K562 (cell line): ENCODE data around the gene ANO2. TPM values are rescaled to one million over a fixed set of nuclear protein-coding genes. Genes with fewer than 3 reads are reported as not detected.

Source experiments
- ATAC-seq: fragments of 200-7000 bp; cut with Tn5 transposase; 3 replicates; pipeline ENCODE4 v1.9.1; 2020; ENCODE audit warnings: moderate library complexity
- BruUV-seq: library from RNA; stranded (reverse); fragments of 400-500 nt; replicated peaks from 2 replicates; lab custom pipeline; 2021; lab: Mats Ljungman, UMichigan
- CTCF ChIA-PET: fragments of 300-600 bp; formaldehyde crosslinking; extraction: SDS; loops from one replicate; lab custom pipeline; 2021; ENCODE audit warnings: low intra/inter-chr PET ratio; lab: Yijun Ruan, JAX
- POLR2A ChIA-PET: fragments of 300-600, 350-650 bp; sonication (Branson Sonifier 250); formaldehyde crosslinking; extraction: SDS; loops from one replicate; lab custom pipeline; 2021; ENCODE audit warnings: antibody characterized with exemption, inconsistent platforms; lab: Yijun Ruan, JAX
- DNase-seq, 4 experiments: peaks; one replicate each; pipeline versions ENCODE4 v3.0.0 to v3.0.0-alpha.2; 2011 to 2018; ENCODE audit warnings: low spot score in 3 of 4, mixed read lengths in 3 of 4; ENCODE audit errors: extremely low read depth in 1 of 4
- FAIRE-seq: peaks from 2 replicates; lab custom pipeline; 2011; peaks lifted over from hg19 to GRCh38; lab: Jason Lieb, UNC
- H2AFZ ChIP-seq: 2 replicates; pipeline ENCODE4 v1.6.0; 2011; ENCODE audit warnings: low read depth, low read length, control low read depth, inconsistent platforms
- H3K27ac ChIP-seq: fragments of 200-600 bp; 3 replicates; pipeline ENCODE4 v1.8.0; 2011; ENCODE audit warnings: low read depth, mild to moderate bottlenecking, control low read depth, inconsistent platforms, low read length, moderate library complexity, mixed read lengths; ENCODE audit errors: extremely low read depth
- H3K27me3 ChIP-seq, 2 experiments: fragments of 300-600 bp in 1 of 2; 2 replicates in 1 of 2; 3 replicates in 1 of 2; pipeline versions ENCODE4 v1.6.0 to v1.8.0; 2011; ENCODE audit warnings: inconsistent platforms in 2 of 2, low read length in 2 of 2, mild to moderate bottlenecking in 1 of 2, mixed read lengths in 1 of 2, moderate library complexity in 1 of 2; ENCODE audit not compliant: control insufficient read depth in 2 of 2, insufficient read depth in 2 of 2
- H3K36me3 ChIP-seq: fragments of 300-600 bp; 3 replicates; pipeline ENCODE4 v1.8.0; 2011; ENCODE audit warnings: mild to moderate bottlenecking, low read length, inconsistent platforms; ENCODE audit not compliant: control insufficient read depth, insufficient read depth
- H3K4me1 ChIP-seq, 2 experiments: fragments of 200-600 bp in 1 of 2; replicated peaks in 1 of 2; 2 replicates in 1 of 2; 3 replicates in 1 of 2; pipeline versions ENCODE4 v1.5.1 to v1.8.0; 2011; ENCODE audit warnings: inconsistent platforms in 2 of 2, low read length in 2 of 2, mild to moderate bottlenecking in 1 of 2, mixed read lengths in 1 of 2, moderate library complexity in 1 of 2; ENCODE audit not compliant: control insufficient read depth in 2 of 2, insufficient read depth in 2 of 2
- H3K4me2 ChIP-seq: 2 replicates; pipeline ENCODE4 v1.6.1; 2011; ENCODE audit warnings: low read length, control low read depth, inconsistent platforms, mixed read lengths; ENCODE audit not compliant: insufficient read depth
- H3K4me3 ChIP-seq: fragments of 200-600 bp; sonication (generic), shearing (Covaris generic); 2 replicates; pipeline ENCODE4 v1.5.1; 2016; ENCODE audit warnings: control low read depth, inconsistent platforms
- H3K79me2 ChIP-seq: fragments of 200-600 bp; 3 replicates; pipeline ENCODE4 v1.8.0; 2011; ENCODE audit warnings: low read length, inconsistent platforms; ENCODE audit not compliant: control insufficient read depth, insufficient read depth
- H3K9ac ChIP-seq, 2 experiments: 2 replicates each; pipeline versions ENCODE4 v1.6.0 to v1.6.1; 2011; ENCODE audit warnings: low read depth in 2 of 2, low read length in 2 of 2, control low read depth in 1 of 2, inconsistent platforms in 1 of 2, mild to moderate bottlenecking in 1 of 2, mixed read lengths in 1 of 2; ENCODE audit not compliant: insufficient read depth in 1 of 2
- H3K9me1 ChIP-seq: one replicate; pipeline ENCODE4 v1.6.0; 2011; ENCODE audit warnings: inconsistent platforms, mild to moderate bottlenecking, low read length, moderate library complexity; ENCODE audit not compliant: control insufficient read depth, insufficient read depth
- H3K9me3 ChIP-seq: replicated peaks from 2 replicates; pipeline ENCODE4 v1.5.1; 2011; ENCODE audit warnings: low read depth, low read length, inconsistent platforms; ENCODE audit not compliant: control insufficient read depth, insufficient read depth
- H4K20me1 ChIP-seq: replicated peaks from 2 replicates; pipeline ENCODE4 v1.6.1; 2011; ENCODE audit warnings: low read length, inconsistent platforms, mixed read lengths; ENCODE audit not compliant: control insufficient read depth, insufficient read depth
- BDP1 ChIP-seq: IDR thresholded peaks from 3 replicates; pipeline ENCODE4 v1.6.1; 2011; ENCODE audit not compliant: insufficient read length, insufficient read depth
- CSDE1 ChIP-seq, 2 experiments: fragments of 450-650 bp; IDR thresholded peaks; 2 replicates each; pipeline ENCODE4 v1.6.1; 2016; ENCODE audit warnings: mild to moderate bottlenecking in 1 of 2
- FOXJ2 ChIP-seq: fragments of 200-800 bp; sonication (Bioruptor generic); IDR thresholded peaks from 2 replicates; pipeline ENCODE4 v1.6.1; 2016; ENCODE audit warnings: missing genetic modification characterization, missing compliant biosample characterization
- KLF16 ChIP-seq: IDR thresholded peaks from 2 replicates; pipeline ENCODE4 v1.6.1; 2016; ENCODE audit warnings: antibody characterized with exemption
- MAFF ChIP-seq: IDR thresholded peaks from 2 replicates; pipeline ENCODE4 v1.6.1; 2012; ENCODE audit warnings: low read length, improper control_type of control experiment
- RNF2 ChIP-seq: sonication (generic); IDR thresholded peaks from 2 replicates; pipeline ENCODE4 v1.6.1; 2016
- STAT5B ChIP-seq: fragments of 250-450 bp; sonication (Bioruptor Pico); IDR thresholded peaks from 2 replicates; pipeline ENCODE4 v1.8.0; 2021; ENCODE audit warnings: mild to moderate bottlenecking, inconsistent platforms
- TRIM24 ChIP-seq, 2 experiments: fragments of 450-650 bp; IDR thresholded peaks; 2 replicates each; pipeline ENCODE4 v1.6.1; 2016
- ZNF324 ChIP-seq: fragments of 250-450 bp; sonication (Bioruptor Pico); IDR thresholded peaks from 2 replicates; pipeline ENCODE4 v1.4.0; 2020; ENCODE audit warnings: mild to moderate bottlenecking
- ZNF408 ChIP-seq: fragments of 250-450 bp; sonication (Bioruptor Pico); IDR thresholded peaks from 2 replicates; pipeline ENCODE4 v1.4.0; 2020; ENCODE audit warnings: low read depth, mild to moderate bottlenecking, moderate library complexity
- ZNF41 ChIP-seq: fragments of 250-450 bp; sonication (Bioruptor Pico); conservative IDR thresholded peaks from 2 replicates; pipeline ENCODE4 v1.4.0; 2020; ENCODE audit warnings: mild to moderate bottlenecking
- ZNF780A ChIP-seq: fragments of 250-450 bp; sonication (Bioruptor Pico); IDR thresholded peaks from 2 replicates; pipeline ENCODE4 v1.5.0; 2021; ENCODE audit warnings: mild to moderate bottlenecking
- WGBS: fragments of 100-300 bp; shearing (Covaris generic); methylation state at CpG from one replicate; pipeline ENCODE4 v1.1.6; 2016; ENCODE audit warnings: low coverage, mixed read lengths; ENCODE audit not compliant: insufficient coverage; ENCODE audit errors: missing lambda C conversion rate; 5-methylcytosine and 5-hydroxymethylcytosine counted together
- in situ Hi-C: fragments of 300-500 bp; cut with MboI; formaldehyde crosslinking; loops from 4 replicates; pipeline ENCODE4 v1.15.0; 2018; ENCODE audit warnings: inconsistent platforms, mixed read lengths
- intact Hi-C: fragments of 100-400 bp; cut with micrococcal nuclease; formaldehyde crosslinking; loops from 2 replicates; pipeline ENCODE4 v1.14.2; 2022
- polyA plus RNA-seq, 8 experiments: library from polyadenylated mRNA; depleted of rRNA in 4 of 8; stranded (reverse) in 5 of 8; unstranded in 3 of 8; fragments of >200 nt; fragmentation: Nextera tagmentation in 2 of 8; fragmentation: Illumina TruSeq in 1 of 8; extraction: Ambion mirVana in 2 of 8; extraction: Trizol in 1 of 8; gene quantifications; 2 replicates each; pipeline versions ENCODE4 v1.2.1 to v1.2.3, GENCODE V29; 2011 to 2014; ENCODE audit warnings: inconsistent platforms in 1 of 8, missing spikeins in 1 of 8
- total RNA-seq, 7 experiments: library from RNA; depleted of rRNA in 6 of 7; stranded (reverse); fragments of >200 nt in 6 of 7; fragmentation: Illumina TruSeq in 2 of 7; extraction: Trizol in 2 of 7; gene quantifications; 2 replicates each; pipeline versions ENCODE4 v1.2.1 to v1.2.3, GENCODE V29; 2011 to 2021; ENCODE audit warnings: low replicate concordance in 1 of 7
- TF ChIP-seq, protein P1 (sequence below): sonication (generic); formaldehyde crosslinking; IDR thresholded peaks from 2 replicates; pipeline ENCODE4 v1.8.0; 2022; ENCODE audit warnings: mild to moderate bottlenecking, missing genetic modification reagents, borderline replicate concordance
- TF ChIP-seq, protein P2 (sequence below): sonication (generic); formaldehyde crosslinking; IDR thresholded peaks from 2 replicates; pipeline ENCODE4 v1.8.1; 2023; ENCODE audit warnings: mild to moderate bottlenecking, missing genetic modification reagents, moderate library complexity
- TF ChIP-seq, protein P3 (sequence below): fragments of 450-650 bp; formaldehyde crosslinking; IDR thresholded peaks from 2 replicates; pipeline ENCODE4 v1.4.0; 2020; ENCODE audit warnings: mild to moderate bottlenecking, moderate library complexity
- TF ChIP-seq, protein P4 (sequence below): fragments of 450-650 bp; IDR thresholded peaks from 2 replicates; pipeline ENCODE4 v1.6.1; 2014; ENCODE audit warnings: low read depth, mild to moderate bottlenecking, moderate library complexity, borderline replicate concordance

ANO2 gene
- total and polyA plus RNA-seq, 9 of the 15 experiments (the other 6 are each of a cell fraction or from before 2014, with no cell fraction given): 0.64 TPM; not detected in 8

DNA sequence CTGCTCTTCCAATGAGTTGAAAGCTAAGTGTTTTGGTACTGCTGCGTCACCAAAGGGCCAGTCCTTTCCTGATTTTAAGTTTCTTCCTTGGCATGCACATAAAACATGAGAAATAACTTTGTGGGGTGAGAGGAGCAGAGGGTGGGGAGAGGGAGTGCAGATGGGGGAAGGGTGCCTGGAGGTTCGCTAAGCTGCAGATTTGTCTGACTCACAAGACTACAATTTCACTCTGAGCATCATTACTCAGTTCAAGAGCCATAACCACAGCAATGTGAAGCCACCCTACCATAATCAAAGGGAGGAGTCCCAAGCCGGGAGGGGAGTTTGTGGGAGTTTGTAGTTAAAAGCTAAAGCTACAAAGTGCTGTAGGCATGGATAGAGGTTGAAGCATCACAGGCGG, 136.1 kb downstream of the ANO2 start:
- DNase-seq (no peak), ATAC-seq (no peak), FAIRE-seq (no peak)
- Histone ChIP-seq H3K4me1 (no peaks in the 10 kb centered on the region), H3K27ac (no peak overlapping the region), H3K4me2 (no peak overlapping the region), H3K79me2 (no peaks in the 10 kb centered on the region), H3K4me3 (no peak overlapping the region), H3K9me1 (no peaks in the 10 kb centered on the region), H3K36me3 (no peaks in the 10 kb centered on the region), H3K27me3 (peaks cover 3 to 18% of the 10 kb centered on the region in 2 experiments; a peak in 3 of 5 replicates), H4K20me1 (no peaks in the 10 kb centered on the region), H2AFZ (no peak overlapping the region), H3K9me3 (no peaks in the 10 kb centered on the region), H3K9ac (no peak overlapping the region)
- no TSS peak for BruUV-seq
- 0% methylated on average over 4 of the region's 4 CpGs for WGBS
- intact Hi-C loops: no loop called here
- CTCF ChIA-PET: no interaction called here
- in situ Hi-C loops: no loop called here
- TF ChIP-seq RNF2 (no peak), BDP1 (no peak), ZNF780A (CRISPR knock-in tag) (no peak), TRIM24 (IDR thresholded peaks at IDR 0.05) (no peak), MAFF (no peak), ZNF408 (CRISPR knock-in tag) (no peak), ZNF41 (no peak), KLF16 (no peak), CSDE1 (IDR thresholded peaks at IDR 0.05) (no peak), FOXJ2 (tag) (no peak), STAT5B (CRISPR knock-in tag) (no peak), ZNF324 (CRISPR knock-in tag) (no peak)
- TF ChIP-seq, protein P1, sequence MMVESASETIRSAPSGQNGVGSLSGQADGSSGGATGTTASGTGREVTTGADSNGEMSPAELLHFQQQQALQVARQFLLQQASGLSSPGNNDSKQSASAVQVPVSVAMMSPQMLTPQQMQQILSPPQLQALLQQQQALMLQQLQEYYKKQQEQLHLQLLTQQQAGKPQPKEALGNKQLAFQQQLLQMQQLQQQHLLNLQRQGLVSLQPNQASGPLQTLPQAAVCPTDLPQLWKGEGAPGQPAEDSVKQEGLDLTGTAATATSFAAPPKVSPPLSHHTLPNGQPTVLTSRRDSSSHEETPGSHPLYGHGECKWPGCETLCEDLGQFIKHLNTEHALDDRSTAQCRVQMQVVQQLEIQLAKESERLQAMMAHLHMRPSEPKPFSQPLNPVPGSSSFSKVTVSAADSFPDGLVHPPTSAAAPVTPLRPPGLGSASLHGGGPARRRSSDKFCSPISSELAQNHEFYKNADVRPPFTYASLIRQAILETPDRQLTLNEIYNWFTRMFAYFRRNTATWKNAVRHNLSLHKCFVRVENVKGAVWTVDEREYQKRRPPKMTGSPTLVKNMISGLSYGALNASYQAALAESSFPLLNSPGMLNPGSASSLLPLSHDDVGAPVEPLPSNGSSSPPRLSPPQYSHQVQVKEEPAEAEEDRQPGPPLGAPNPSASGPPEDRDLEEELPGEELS (CRISPR knock-in tag): no peak
- TF ChIP-seq, protein P2, sequence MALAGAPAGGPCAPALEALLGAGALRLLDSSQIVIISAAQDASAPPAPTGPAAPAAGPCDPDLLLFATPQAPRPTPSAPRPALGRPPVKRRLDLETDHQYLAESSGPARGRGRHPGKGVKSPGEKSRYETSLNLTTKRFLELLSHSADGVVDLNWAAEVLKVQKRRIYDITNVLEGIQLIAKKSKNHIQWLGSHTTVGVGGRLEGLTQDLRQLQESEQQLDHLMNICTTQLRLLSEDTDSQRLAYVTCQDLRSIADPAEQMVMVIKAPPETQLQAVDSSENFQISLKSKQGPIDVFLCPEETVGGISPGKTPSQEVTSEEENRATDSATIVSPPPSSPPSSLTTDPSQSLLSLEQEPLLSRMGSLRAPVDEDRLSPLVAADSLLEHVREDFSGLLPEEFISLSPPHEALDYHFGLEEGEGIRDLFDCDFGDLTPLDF (CRISPR knock-in tag): no peak
- TF ChIP-seq, protein P3, sequence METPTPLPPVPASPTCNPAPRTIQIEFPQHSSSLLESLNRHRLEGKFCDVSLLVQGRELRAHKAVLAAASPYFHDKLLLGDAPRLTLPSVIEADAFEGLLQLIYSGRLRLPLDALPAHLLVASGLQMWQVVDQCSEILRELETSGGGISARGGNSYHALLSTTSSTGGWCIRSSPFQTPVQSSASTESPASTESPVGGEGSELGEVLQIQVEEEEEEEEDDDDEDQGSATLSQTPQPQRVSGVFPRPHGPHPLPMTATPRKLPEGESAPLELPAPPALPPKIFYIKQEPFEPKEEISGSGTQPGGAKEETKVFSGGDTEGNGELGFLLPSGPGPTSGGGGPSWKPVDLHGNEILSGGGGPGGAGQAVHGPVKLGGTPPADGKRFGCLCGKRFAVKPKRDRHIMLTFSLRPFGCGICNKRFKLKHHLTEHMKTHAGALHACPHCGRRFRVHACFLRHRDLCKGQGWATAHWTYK (CRISPR knock-in tag): no peak
- TF ChIP-seq, protein P4, sequence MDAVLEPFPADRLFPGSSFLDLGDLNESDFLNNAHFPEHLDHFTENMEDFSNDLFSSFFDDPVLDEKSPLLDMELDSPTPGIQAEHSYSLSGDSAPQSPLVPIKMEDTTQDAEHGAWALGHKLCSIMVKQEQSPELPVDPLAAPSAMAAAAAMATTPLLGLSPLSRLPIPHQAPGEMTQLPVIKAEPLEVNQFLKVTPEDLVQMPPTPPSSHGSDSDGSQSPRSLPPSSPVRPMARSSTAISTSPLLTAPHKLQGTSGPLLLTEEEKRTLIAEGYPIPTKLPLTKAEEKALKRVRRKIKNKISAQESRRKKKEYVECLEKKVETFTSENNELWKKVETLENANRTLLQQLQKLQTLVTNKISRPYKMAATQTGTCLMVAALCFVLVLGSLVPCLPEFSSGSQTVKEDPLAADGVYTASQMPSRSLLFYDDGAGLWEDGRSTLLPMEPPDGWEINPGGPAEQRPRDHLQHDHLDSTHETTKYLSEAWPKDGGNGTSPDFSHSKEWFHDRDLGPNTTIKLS: no peak
- POLR2A ChIA-PET: no interaction called here
